Measurements from ENCODE around the gene INPP5A.
A peak's percentile ranks its signal among the peaks of the same experiment; 100 is the strongest.

INPP5A gene

DNA sequence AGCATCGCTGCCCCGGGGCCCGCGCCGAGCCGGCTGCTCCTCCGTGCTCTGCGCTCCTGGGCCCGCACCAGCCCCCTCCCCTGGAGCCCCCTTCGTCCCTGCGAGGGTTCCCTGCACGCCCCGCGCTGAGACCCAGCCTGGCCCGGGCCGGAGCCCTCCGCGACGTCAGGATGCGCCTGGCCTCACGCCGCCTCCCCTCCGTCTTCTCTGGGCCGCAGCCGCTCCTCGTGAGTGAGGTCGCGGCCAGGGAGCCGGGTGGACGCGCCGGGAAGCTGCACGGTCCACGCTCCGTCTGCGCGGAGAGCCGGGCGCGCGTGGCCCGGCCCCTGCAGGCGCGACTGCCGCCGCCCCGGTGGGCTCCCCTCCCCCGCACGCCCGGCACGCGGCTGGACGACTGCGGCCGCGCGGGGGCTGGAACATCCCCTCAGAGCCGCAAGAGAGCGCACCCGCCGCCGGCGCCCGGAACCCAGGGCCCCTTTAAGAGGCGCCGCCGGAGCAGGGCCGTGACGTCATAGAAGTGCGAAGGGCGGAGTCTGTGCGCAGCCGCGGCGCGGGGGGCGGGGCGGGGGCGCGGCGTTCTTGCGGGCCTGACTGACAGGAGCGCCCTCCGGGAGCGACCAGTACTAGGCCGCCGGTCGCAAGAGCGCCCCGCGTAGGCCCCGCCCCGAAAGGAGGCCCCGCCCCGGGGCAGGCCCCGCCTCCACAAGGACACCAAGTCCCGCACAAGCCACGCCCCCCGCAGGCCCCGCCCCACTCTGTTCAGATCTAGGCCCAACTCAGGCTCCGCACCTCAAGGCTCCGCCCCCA lies 507 bp upstream of the INPP5A start:
- peak; percentile 74 to 88 for DNase-seq

DNA sequence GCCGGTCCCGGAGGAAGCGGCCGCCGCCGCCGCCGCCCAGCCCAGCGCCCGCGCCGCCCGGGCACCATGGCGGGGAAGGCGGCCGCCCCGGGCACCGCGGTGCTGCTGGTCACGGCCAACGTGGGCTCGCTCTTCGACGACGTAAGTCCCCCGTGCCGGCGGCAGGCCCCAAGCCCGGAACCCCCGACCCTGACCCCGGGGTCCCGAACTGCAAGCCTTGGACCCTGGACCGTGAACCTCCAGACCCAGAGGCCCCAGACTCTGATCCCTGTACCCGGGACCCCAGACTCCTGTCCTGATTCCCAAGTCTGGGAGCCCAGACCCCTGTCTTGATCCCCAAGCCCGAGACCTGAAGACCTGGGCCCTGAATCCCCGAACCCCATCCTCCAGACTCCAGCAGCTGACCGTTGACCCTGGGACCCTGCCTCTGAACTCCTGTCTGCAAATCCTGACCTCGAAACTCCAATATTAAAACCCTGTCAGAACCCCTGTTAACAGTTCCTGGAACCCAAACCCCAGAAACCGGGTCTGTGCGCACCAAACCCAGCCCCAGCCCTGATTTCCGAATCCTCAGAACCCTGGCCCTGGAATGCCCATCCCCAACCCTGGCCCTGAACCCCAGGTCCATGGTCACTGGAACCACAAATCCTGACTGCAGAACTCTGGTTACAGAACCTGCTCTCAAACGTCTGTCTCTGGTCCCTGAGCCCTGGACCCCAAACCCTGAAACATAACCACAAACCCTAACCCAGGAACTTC lies 623 bp downstream of the INPP5A start:
- no peak for DNase-seq

DNA sequence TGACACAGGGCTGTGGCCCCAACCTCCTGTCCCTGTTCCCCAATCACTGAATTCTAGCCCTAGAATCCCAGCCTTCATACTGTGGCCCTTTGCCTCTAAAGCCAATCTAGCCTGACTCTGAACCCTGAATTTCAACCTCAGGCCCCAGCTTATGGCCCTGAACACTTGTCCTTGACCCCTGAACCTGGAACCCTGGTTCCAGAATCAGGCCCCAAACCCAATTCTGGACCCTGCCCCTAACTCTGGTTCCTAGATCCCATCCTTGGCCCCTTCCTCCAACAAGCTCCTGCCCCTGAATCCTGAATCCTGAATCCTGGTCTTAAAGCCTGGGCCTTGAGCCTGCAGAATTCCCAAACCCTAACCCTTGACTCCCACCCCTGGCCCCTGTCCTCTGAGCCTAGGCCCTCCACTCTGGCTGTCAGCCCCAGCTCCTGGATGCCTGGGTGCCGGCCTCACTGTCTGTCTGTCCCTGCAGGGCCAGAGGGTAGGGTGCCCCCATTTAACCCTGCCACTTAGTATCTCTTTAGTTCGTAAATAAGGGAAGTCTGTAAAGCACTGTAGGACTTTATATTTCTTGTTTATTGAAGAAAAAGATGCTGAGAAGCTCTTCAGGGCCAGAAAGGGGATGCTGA lies 1.3 kb downstream of the INPP5A start:
- no peak for DNase-seq

DNA sequence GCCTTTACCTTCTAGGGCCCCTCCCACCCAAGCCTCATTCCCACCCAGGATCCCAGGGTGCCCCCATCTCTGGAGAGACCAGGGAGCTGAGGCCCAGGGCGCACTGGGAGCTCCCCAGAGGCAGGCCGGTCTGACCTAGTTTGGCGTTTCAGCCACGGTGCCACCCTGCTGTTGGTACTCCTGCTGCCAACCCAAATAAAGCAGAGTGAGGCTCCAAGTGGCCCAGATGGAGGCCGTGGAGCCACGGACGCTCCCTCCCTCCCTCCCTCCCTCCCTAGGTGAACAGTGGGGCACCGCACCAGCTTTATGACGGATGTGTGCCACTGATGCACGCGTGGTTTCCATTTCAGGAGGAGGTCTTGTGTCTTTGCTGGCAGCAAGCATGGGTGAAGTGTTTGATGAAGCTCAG lies 1.8 kb downstream of the INPP5A start:
- DNase-seq, result no peak

DNA sequence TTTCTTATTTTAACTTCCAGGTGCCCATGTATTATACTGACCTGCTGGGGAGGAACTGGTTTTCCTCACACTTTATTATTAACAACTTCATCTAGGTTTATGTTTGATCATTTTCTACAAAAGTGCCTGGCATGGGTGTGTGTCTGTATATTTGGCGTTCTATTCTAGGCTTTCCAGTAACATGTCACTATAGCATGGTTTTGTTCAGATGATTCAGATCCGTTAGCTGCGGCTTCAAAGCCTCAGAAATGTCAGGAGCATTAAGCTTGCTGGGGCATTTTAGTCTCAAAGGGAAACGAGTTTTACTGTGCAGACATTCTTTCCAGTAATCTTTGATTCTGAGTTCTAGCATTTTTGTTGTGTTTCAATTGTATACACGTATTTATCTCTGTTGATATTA lies 2.3 kb downstream of the INPP5A start:
- no peak for DNase-seq

DNA sequence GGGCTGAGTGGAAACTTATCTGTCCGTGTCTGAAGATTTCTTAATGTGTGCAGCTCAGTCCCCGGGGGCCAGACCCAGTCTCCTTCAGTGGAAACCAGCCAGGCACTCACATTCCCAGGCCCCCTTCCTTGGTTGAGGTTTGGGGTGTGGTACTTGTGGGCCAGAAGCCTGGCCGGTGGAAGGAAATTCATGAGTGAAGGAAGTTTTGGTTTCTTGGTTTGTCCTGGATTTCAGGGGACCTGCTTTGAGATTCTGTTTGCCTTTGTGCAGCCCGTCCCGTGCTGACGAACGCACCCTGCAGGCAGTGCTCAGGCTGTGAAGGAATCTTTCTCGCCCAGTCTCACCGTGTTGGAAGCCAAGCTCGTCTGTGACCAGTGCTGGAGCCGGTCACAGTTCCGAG lies 2.9 kb downstream of the INPP5A start:
- no peak for DNase-seq

DNA sequence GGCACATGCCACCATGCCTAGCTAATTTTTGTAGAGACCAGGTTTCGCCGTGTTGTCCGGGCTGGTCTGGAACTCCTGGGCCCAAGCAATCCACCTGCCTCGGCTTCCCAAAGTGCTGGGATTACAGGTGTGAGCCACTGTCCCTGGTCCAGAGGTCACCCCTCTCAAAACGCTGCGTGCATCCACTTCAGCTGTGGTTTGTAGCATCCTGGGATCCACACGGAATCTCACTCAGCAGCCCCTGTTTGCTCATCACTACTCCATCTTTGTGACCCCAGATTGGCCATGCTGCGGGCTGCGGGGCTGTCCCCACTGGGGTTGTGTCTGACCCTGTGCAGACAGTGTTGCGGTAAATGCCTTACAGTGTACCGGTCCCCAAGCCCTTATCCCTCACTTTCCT lies 3.5 kb downstream of the INPP5A start:
- no peak for DNase-seq

DNA sequence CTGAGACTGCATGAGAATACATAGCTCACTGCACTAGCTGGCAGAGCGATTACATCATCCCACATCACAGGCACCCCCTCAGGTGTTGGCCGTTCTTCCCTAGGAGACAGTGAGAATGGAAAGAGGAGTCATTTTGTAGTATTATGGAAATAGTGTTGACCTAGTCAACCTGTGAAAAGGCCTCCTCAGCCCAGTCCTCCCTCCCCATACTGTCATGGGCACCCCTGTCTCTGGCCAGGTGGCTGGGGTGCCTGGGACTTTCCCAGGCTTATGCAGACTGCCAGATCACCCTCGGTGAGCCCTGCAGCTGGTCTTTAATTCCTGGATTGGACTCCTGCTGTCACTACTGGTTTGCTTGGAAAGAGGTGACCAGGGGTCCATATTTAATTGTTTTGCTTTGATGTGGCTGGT lies 4.0 kb downstream of the INPP5A start:
- no peak for DNase-seq

DNA sequence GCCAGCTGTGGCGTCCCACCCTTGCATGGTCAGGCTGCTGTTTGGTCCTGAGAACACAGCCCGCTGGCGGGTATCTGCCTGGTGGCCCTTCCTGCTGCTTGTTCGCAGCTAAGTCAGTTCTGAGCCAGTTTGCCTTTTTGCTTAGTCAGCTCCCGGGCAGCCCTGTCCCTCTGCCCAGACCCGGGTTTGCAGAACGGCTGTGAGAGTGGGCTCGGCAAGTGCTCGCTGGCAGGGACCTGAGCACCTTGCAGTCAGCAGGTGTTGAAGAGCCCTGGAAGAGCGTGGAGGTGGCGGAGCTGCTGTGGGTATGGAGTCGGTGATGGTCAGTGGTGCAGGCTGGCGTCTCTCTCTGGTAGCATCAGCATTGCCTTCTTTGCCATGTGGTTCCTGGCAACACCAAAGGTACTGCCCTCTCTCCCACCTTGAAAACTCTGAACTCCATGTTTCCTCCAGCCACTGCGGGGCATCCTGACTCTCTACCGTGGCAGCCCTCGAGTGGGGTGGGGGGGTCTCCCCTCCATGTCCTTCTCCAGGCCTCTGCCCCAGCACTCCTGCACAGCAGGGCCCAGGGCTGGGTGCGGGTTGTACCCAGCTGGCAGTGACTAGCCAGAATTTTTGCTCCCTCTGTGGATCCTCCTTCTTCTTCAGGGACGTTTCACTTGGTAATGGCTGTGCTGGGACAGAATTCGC lies 4.6 kb downstream of the INPP5A start:
- no peak for DNase-seq

DNA sequence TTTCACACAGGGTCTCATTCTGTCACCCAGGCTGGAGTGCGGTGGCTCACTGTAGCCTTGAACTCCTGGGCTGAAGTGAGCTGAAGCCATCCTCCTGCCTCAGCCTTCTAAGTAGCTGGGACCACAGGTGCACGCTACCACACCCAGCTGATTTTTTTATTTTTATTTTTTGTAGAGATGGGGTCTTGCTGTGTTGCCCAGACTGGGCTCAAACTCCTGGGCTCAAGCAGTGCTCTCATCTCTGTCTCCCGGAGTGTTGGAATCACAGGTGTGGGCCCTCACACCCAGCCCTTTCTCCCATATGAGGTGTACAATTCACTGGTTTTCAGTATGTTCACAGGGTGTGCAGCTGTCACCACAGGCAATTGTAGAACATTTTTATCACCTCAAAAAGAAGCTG lies 5.2 kb downstream of the INPP5A start:
- no peak for DNase-seq

DNA sequence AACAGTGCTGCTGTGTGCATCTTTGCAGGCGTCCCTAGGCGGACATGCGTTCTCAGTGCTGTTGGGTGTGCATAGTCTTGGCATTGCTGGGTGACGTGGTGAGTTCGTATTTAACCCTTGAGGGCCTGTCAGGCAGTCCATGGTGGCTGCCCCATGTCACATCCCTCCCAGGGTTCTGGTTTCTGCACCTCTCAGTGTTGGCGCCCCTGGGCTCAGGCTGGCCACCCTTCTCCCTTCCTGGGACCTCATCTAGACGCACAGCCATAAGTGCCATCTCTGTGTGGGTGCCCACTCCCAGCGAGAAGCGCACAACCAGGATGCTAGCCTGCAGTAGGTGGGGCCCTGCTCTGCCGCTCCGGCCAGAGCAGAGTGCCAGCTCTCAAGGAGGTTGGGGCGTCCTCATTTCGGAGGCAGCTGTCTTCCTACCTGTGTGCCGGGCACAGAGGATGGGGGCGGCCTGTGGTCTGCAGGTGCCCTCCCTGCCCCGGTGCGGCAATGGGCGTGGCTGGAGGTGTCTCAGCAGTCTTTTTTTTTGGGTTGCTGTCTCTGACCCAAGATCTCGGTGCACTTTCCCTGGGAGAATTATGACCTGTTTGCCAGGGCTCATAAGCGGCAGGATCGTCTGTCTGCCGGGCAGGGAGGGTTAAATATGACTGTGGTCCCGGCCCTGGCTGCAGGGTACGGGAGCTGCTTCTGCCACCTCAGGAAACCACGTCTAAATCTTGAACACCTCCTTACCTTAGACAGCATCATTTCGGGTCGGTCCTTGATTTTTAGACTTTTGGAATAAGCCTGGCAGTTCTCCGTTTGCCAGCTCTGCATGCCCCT lies 6.5 kb downstream of the INPP5A start:
- DNase-seq, result no peak

DNA sequence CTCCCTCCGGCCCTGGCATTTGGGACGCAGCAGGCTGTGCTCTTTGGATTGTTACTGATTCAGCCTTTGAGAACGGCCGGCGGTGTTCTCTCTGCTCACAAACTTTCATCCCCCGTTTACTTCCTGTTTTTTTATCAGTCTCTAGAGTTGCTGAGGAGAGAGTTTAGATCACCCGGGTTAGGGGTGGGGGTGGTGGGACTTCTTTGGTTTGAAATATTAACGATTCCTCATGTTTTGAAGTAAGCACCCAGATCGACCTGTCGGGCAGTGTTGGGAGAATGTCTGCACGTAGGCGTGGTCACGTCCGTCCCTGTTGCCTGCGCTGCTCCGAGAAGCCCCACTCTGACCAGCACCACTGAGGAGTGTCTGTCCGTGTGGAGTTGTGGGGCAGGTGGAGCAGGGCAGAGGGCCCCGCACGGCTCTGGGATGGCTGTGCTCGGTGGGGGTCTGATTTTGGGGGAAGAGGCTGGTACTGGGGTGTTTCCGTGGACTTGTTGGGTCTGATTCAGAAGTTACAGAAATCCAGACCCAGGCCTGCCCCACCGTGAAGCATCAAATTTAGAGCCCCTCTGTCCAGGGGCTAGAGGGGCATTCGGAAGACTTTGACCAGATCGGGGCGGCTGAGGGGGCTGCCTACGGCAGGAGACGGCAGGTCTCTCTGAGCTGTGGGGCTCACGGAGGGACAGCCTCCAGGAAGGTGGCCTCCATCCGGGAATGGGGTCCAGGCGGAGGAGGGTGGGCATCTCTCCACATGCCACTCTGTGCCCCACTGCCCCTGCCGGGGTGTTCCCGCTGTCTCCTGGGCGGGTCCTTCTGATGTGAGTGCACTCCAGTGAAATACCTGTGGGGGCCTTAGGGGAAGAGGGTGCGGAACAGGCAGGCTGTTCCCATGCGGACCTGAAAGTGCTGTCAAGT lies 7.4 kb downstream of the INPP5A start:
- DNase-seq, result no peak

DNA sequence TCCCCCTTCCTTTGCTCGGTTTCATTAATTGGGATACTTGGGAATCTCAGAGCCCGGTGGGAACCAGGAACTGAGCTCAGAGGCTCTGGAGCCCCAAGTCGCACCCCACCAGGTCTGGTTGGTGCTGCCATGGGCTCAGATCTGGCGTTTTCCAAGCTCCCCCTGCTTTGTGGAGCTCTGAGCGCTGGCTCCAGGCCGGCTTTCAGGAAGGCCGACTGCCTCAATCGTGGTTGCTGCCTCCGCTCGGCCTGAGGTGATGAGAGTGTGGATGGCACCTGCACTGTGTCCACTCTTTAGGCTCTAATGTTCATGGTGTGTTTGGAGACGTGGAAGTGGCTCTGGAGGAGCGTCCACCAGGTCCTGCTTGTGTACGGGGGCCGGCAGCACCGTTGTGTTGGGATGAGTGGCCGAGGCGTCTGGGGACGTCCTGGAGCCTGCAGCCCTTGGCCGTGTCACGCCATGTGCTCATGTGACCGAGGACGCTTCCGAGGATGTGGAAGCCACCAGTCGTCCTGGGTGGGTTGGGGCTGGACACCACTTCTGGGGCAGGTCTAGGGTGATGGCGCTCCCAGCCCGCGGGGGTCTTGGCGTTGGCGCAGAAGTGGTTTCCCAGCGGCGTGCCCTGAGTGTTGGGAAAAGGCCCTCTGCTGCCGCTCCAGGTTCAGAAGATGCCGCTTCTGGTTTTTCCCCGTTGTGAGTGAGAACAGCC lies 8.2 kb downstream of the INPP5A start:
- no peak for DNase-seq

DNA sequence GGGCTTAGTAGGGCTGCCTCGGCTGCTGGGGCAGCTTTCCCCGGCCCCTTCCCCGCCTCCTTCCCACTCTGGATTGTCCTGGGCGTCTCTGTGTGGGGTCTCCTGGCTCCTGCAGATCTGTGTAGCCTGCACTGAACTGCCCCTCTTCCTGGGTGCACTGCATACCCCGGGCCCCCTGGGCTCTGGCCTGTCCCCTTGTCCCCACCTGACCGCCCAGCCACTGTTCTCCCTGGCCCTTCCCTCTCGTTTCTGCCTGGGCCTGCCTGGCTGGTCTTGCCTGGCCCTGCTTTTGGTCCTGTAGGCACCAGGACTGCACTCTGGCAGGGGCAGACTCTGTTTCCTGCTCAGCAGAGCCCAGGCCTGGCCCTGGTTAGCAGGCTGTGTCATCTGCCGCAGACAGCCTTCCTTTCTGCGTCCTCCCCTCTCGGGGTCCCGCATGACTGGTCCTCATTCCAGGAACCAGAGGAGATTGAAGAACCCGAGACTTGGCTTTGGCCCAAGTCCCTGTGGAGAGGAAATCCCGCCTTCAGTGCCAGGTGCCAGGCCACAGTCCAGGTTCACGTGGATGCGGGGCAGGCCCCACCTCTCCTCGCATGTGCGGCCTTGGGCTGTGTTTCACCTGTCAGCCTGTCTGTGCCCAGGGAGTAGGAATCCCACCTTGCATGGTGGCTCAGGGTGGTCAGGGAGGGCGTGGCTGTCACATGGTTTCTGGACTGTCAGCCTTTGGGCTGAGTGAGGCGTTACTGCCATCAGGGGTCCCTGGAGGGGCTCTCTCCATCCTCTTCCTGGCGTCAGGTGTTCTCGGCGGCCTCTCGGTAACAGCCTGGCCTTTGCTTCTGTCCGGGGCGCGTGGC lies 9.2 kb downstream of the INPP5A start:
- DNase-seq, result no peak

DNA sequence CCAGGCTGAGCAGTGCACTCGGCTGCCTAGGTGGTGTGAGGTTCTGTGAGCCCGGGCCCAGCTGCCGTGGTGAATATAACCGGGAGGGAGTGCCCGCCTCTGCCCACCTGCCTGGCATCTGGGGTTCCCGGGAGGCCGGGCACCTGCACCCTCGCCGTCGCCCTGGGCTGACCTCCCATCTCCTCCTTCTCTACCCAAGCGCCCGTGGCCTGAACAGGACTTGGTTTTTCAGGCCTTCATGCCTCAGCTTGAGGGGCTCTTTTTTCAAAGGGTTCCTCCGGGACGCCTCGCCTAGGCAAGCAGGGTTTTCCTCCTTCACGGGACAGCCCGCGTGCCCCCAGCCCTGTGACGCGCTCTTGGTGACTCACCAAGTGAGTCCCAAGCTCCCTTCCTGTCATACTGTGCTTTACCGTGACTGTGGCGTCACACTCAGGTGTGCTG lies 9.9 kb downstream of the INPP5A start:
- DNase-seq, result no peak

DNA sequence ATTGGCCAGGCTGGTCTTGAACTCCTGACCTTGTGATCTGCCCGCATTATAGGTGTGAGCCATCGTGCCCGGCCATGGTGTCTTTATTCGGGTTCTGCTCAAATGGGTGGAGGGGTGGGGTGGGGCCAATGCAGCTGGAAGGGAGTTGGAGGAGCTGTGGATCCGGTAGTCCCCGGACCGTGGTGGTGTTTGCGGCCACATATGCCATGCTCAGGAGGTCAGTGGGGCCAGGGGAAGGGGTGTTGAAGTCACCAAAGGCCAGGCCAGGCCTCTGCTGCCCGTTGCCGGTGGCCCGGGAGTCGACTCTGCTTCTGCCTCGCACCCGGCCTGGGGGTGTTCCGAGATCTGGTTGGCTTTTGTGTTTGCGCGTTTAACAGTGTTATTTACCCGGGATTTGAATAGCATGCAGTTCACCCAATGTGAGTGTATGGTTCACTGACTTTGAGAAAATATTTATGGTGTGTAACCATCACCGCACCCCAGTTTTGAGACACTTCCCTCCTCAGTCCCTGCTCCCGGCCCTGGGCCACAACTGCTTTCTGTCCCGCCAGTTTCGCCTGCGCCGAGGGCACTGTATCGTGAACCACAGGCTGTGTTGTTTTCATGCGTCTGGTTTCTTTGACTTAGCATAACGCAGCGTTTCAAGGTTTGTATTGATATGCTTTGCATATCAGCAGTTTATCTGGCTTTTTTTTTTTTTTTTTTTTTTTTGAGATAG lies 10.7 kb downstream of the INPP5A start:
- DNase-seq, result no peak

DNA sequence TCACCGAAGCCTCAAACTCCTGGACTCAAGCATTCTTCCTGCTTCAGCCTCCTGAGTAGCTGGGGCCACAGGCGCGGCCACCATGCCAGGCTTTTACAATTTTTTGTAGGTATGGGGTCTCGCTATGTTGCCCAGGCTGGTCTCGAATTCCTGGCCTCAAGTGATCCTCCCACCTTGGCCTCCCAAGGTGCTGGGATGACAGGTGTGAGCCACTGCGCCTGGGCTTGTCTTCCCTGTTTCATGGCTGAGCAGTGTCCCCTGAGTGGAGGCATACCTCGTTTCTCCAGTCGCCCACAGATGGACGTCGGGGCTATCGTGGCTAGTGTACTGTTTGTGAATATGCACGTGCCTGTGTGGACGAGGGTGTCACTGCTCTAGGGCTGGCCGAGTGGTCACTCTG lies 11.3 kb downstream of the INPP5A start:
- DNase-seq, result no peak

DNA sequence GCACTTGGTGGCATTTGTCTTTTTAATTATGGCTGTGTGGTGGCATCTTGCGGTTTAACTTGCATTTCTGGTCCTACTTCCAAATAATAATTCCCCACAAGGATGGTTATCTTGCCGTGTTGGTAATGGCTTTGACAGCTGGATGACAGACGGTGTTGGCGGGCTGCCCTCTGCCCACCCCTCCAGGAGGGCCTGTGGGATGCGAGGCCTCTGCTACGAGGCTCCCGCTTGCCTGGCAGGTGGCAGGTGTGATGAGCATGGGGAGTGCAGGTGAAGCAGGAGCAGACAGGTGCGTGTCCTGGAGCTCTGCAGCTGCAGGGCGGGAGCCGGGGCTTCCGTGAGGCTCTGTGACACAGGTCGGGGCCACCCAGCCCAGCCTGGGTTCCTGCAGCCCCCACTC lies 11.8 kb downstream of the INPP5A start:
- no peak for DNase-seq
